ENCODE data around the gene BMP7.

The BMP7 gene

DNA sequence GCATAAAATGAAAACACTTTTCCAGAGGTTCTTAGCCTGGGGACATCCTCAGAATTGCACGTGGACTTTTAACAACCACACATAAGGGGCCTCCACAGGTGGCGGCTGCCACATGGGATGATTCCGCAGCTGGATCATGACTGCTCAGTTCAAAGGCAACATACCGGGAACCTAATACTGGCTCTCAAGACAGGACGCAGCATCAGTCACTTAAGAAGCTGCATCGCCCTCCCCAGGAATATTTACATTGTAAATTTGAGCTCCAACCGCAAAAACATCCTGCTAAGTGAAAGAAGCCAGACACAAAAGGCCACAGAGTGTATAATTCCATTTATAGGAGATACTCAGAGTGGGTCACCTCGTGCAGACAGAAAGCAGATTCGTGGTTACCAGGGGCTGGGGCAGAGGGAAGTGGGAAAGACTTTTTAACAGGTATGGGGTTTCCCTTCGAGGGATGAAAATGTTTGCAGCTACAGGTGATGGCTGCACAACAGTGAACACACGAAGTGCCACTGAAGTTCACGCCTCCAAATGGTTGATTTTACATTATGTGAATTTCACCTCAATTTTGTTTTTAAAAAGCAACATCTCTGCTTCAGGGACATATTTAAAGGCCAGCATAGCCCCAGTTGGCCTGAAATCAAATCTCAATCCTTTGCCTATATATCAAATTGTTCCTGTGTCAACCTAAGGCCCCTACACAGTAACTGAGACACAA, 141.5 kb downstream of the BMP7 start (continued):
- TF ChIP-seq, protein P1, sequence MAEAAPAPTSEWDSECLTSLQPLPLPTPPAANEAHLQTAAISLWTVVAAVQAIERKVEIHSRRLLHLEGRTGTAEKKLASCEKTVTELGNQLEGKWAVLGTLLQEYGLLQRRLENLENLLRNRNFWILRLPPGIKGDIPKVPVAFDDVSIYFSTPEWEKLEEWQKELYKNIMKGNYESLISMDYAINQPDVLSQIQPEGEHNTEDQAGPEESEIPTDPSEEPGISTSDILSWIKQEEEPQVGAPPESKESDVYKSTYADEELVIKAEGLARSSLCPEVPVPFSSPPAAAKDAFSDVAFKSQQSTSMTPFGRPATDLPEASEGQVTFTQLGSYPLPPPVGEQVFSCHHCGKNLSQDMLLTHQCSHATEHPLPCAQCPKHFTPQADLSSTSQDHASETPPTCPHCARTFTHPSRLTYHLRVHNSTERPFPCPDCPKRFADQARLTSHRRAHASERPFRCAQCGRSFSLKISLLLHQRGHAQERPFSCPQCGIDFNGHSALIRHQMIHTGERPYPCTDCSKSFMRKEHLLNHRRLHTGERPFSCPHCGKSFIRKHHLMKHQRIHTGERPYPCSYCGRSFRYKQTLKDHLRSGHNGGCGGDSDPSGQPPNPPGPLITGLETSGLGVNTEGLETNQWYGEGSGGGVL (tag by site-specific recombination; IDR thresholded peaks at IDR 0.05): no peak
- TF ChIP-seq ZNF426 (tag by site-specific recombination; IDR thresholded peaks at IDR 0.05) (no peak), ZSCAN23 (tag by site-specific recombination; IDR thresholded peaks at IDR 0.05) (no peak), ZNF548 (tag by site-specific recombination; IDR thresholded peaks at IDR 0.05) (no peak), ZNF660 (tag by site-specific recombination; IDR thresholded peaks at IDR 0.05) (no peak), GLI4 (tag by site-specific recombination; IDR thresholded peaks at IDR 0.05) (no peak), ZBTB7A (tag by site-specific recombination; IDR thresholded peaks at IDR 0.05; ENCODE audit: low read depth) (no peak), ZFP3 (tag by site-specific recombination; IDR thresholded peaks at IDR 0.05; ENCODE audit: low read depth) (no peak), ZSCAN30 (tag by site-specific recombination; IDR thresholded peaks at IDR 0.05) (0 out of 2 replicates have a peak, but pooled peaks have one; percentile 25), WT1 (tag by site-specific recombination; IDR thresholded peaks at IDR 0.05) (peak; percentile 91), ZNF837 (tag by site-specific recombination; IDR thresholded peaks at IDR 0.05) (no peak), ZNF335 (tag by site-specific recombination; conservative IDR thresholded peaks at IDR 0.05) (no peak), BCL11B (tag by site-specific recombination; IDR thresholded peaks at IDR 0.05; ENCODE audit: low read depth) (no peak), ZNF146 (tag by site-specific recombination; IDR thresholded peaks at IDR 0.05) (no peak), ZIC2 (tag by site-specific recombination; IDR thresholded peaks at IDR 0.05) (peak; percentile 100), ZNF560 (tag by site-specific recombination; IDR thresholded peaks at IDR 0.05; ENCODE audit: borderline replicate concordance) (no peak), MEIS1 (CRISPR knock-in tag; IDR thresholded peaks at IDR 0.05; ENCODE audit: borderline replicate concordance) (no peak), ZNF768 (tag by site-specific recombination; IDR thresholded peaks at IDR 0.05) (no peak), ZNF571 (tag by site-specific recombination; IDR thresholded peaks at IDR 0.05) (no peak), ZSCAN16 (tag by site-specific recombination; IDR thresholded peaks at IDR 0.05) (no peak), ZNF48 (tag by site-specific recombination; IDR thresholded peaks at IDR 0.05) (no peak), ZNF785 (tag by site-specific recombination; IDR thresholded peaks at IDR 0.05) (no peak), ZNF24 (tag by site-specific recombination; IDR thresholded peaks at IDR 0.05) (no peak)
- TF ChIP-seq, protein P2, sequence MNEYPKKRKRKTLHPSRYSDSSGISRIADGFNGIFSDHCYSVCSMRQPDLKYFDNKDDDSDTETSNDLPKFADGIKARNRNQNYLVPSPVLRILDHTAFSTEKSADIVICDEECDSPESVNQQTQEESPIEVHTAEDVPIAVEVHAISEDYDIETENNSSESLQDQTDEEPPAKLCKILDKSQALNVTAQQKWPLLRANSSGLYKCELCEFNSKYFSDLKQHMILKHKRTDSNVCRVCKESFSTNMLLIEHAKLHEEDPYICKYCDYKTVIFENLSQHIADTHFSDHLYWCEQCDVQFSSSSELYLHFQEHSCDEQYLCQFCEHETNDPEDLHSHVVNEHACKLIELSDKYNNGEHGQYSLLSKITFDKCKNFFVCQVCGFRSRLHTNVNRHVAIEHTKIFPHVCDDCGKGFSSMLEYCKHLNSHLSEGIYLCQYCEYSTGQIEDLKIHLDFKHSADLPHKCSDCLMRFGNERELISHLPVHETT (tag by site-specific recombination; IDR thresholded peaks at IDR 0.05): no peak
- TF ChIP-seq, protein P3, sequence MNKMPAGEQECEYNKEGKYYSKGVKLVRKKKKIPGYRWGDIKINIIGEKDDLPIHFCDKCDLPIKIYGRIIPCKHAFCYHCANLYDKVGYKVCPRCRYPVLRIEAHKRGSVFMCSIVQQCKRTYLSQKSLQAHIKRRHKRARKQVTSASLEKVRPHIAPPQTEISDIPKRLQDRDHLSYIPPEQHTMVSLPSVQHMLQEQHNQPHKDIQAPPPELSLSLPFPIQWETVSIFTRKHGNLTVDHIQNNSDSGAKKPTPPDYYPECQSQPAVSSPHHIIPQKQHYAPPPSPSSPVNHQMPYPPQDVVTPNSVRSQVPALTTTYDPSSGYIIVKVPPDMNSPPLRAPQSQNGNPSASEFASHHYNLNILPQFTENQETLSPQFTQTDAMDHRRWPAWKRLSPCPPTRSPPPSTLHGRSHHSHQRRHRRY (tag by site-specific recombination; IDR thresholded peaks at IDR 0.05): no peak
- TF ChIP-seq, protein P4, sequence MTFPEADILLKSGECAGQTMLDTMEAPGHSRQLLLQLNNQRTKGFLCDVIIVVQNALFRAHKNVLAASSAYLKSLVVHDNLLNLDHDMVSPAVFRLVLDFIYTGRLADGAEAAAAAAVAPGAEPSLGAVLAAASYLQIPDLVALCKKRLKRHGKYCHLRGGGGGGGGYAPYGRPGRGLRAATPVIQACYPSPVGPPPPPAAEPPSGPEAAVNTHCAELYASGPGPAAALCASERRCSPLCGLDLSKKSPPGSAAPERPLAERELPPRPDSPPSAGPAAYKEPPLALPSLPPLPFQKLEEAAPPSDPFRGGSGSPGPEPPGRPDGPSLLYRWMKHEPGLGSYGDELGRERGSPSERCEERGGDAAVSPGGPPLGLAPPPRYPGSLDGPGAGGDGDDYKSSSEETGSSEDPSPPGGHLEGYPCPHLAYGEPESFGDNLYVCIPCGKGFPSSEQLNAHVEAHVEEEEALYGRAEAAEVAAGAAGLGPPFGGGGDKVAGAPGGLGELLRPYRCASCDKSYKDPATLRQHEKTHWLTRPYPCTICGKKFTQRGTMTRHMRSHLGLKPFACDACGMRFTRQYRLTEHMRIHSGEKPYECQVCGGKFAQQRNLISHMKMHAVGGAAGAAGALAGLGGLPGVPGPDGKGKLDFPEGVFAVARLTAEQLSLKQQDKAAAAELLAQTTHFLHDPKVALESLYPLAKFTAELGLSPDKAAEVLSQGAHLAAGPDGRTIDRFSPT (tag by site-specific recombination; IDR thresholded peaks at IDR 0.05): 0 out of 2 replicates have a peak, but pooled peaks have one; percentile 16
- TF ChIP-seq, protein P5, sequence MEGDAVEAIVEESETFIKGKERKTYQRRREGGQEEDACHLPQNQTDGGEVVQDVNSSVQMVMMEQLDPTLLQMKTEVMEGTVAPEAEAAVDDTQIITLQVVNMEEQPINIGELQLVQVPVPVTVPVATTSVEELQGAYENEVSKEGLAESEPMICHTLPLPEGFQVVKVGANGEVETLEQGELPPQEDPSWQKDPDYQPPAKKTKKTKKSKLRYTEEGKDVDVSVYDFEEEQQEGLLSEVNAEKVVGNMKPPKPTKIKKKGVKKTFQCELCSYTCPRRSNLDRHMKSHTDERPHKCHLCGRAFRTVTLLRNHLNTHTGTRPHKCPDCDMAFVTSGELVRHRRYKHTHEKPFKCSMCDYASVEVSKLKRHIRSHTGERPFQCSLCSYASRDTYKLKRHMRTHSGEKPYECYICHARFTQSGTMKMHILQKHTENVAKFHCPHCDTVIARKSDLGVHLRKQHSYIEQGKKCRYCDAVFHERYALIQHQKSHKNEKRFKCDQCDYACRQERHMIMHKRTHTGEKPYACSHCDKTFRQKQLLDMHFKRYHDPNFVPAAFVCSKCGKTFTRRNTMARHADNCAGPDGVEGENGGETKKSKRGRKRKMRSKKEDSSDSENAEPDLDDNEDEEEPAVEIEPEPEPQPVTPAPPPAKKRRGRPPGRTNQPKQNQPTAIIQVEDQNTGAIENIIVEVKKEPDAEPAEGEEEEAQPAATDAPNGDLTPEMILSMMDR (tag by site-specific recombination; IDR thresholded peaks at IDR 0.05): no peak
- TF ChIP-seq, protein P6, sequence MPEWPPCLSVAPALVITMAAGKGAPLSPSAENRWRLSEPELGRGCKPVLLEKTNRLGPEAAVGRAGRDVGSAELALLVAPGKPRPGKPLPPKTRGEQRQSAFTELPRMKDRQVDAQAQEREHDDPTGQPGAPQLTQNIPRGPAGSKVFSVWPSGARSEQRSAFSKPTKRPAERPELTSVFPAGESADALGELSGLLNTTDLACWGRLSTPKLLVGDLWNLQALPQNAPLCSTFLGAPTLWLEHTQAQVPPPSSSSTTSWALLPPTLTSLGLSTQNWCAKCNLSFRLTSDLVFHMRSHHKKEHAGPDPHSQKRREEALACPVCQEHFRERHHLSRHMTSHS (tag by site-specific recombination; IDR thresholded peaks at IDR 0.05): no peak
- TF ChIP-seq, protein P7, sequence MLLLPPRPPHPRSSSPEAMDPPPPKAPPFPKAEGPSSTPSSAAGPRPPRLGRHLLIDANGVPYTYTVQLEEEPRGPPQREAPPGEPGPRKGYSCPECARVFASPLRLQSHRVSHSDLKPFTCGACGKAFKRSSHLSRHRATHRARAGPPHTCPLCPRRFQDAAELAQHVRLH (tag by site-specific recombination; IDR thresholded peaks at IDR 0.05): no peak
- TF ChIP-seq, protein P8, sequence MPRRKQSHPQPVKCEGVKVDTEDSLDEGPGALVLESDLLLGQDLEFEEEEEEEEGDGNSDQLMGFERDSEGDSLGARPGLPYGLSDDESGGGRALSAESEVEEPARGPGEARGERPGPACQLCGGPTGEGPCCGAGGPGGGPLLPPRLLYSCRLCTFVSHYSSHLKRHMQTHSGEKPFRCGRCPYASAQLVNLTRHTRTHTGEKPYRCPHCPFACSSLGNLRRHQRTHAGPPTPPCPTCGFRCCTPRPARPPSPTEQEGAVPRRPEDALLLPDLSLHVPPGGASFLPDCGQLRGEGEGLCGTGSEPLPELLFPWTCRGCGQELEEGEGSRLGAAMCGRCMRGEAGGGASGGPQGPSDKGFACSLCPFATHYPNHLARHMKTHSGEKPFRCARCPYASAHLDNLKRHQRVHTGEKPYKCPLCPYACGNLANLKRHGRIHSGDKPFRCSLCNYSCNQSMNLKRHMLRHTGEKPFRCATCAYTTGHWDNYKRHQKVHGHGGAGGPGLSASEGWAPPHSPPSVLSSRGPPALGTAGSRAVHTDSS (tag by site-specific recombination; IDR thresholded peaks at IDR 0.05): no peak
